ENCODE data around the gene CD99.

Gene CD99

GRCh38 chrX:2677764-2678163, 13.3 kb upstream of the CD99 start:
- TF ChIP-seq CTCF (IDR thresholded peaks at IDR 0.05) = no peak

- no peak for TF ChIP-seq CTCF (IDR thresholded peaks at IDR 0.05)
Measured at GRCh38 chrX:2678583-2678982, 12.5 kb upstream of the CD99 start.

GRCh38 chrX:2679534-2680485, 11.3 kb upstream of the CD99 start:
- TF ChIP-seq CTCF (IDR thresholded peaks at IDR 0.05) = no peak

GRCh38 chrX:2680486-2681348, 10.4 kb upstream of the CD99 start:
- TF ChIP-seq CTCF (IDR thresholded peaks at IDR 0.05) = no peak

GRCh38 chrX:2682565-2683177, 8.4 kb upstream of the CD99 start:
- TF ChIP-seq CTCF (IDR thresholded peaks at IDR 0.05) = no peak

- no peak for TF ChIP-seq CTCF (IDR thresholded peaks at IDR 0.05)
Measured at GRCh38 chrX:2684256-2684655, 6.8 kb upstream of the CD99 start.

GRCh38 chrX:2685886-2686285, 5.2 kb upstream of the CD99 start:
- no peak for TF ChIP-seq CTCF (IDR thresholded peaks at IDR 0.05)

Measured in LNCAP (cell line).